Esophagus squamous epithelium (tissue), 4 donors: ENCODE measurements around the gene OSTF1.

Source experiments
- CTCF ChIP-seq, 6 experiments: fragments of 450-650 bp in 4 of 6; fragments of 200-600 bp in 2 of 6; sonication (generic) in 2 of 6; IDR thresholded peaks; one replicate each; pipeline ENCODE4 v1.5.1; 2016 to 2019; ENCODE audit warnings: antibody characterized with exemption in 6 of 6, mild to moderate bottlenecking in 4 of 6, moderate library complexity in 4 of 6
- POLR2A ChIP-seq, 4 donors: fragments of 450-650 bp; IDR thresholded peaks; one replicate each; pipeline ENCODE4 v1.6.1; 2017; ENCODE audit warnings: antibody characterized with exemption in 4 of 4, mild to moderate bottlenecking in 4 of 4, moderate library complexity in 3 of 4

- TF ChIP-seq CTCF (IDR thresholded peaks at IDR 0.05) = no peak
- no peak for TF ChIP-seq POLR2A (IDR thresholded peaks at IDR 0.05)
Observed at GRCh38 chr9:75053869-75054268, 34.4 kb upstream of the OSTF1 start.
